ENCODE results near the gene LRRIQ1. TPM values are rescaled to one million over a fixed set of nuclear protein-coding genes. Genes with fewer than 3 reads are reported as not detected.
"Not testable (repeated sequence)": the region's sequence is repeated elsewhere in the genome, so short reads cannot be mapped to it uniquely, and the experiment has no call there.

LRRIQ1 gene
- total RNA-seq, 2 donors from 2014 or later, result 0.05 TPM; not detected in 1

- Histone ChIP-seq H3K4me3 (no peak overlapping the region), H3K4me1 (no peaks in the 10 kb centered on the region), H3K36me3 (no peaks in the 10 kb centered on the region), H3K9me3 (no peaks in the 10 kb centered on the region), H3K27me3 (no peaks in the 10 kb centered on the region), H3K9ac (ENCODE audit: low read depth in 2 of 2, low read length in 2 of 2) (no peak overlapping the region), H3K27ac (no peak overlapping the region)
- no peak for DNase-seq
- intact Hi-C loops (cut with DNase I), result no loop called here
- TF ChIP-seq, protein P1, sequence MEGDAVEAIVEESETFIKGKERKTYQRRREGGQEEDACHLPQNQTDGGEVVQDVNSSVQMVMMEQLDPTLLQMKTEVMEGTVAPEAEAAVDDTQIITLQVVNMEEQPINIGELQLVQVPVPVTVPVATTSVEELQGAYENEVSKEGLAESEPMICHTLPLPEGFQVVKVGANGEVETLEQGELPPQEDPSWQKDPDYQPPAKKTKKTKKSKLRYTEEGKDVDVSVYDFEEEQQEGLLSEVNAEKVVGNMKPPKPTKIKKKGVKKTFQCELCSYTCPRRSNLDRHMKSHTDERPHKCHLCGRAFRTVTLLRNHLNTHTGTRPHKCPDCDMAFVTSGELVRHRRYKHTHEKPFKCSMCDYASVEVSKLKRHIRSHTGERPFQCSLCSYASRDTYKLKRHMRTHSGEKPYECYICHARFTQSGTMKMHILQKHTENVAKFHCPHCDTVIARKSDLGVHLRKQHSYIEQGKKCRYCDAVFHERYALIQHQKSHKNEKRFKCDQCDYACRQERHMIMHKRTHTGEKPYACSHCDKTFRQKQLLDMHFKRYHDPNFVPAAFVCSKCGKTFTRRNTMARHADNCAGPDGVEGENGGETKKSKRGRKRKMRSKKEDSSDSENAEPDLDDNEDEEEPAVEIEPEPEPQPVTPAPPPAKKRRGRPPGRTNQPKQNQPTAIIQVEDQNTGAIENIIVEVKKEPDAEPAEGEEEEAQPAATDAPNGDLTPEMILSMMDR (IDR thresholded peaks at IDR 0.05), result no peak
Observed at GRCh38 chr12:85183855-85184254, 147.7 kb downstream of the LRRIQ1 start.

DNA sequence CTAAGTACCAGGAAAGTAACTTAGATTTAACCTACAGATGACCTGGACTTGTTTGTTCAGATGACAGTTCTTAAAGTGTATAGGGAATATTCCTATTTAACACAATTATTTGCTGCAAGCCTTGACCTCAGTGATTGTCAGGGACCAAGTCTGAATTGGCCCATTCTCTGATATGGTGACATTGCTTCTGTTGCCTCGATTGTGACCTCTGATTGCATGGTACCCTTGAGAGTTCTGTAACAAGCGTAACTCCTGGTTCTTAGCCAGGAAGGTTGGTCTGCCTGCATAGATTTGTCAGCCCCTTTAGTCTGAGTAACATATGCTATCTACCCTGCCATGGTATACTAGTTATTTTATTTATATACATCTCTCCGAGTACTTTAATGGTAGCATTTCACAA, 150.1 kb downstream of the LRRIQ1 start:
- TF ChIP-seq, protein P1 (IDR thresholded peaks at IDR 0.05), result no peak
- no peaks in the 10 kb centered on the region for H3K4me1 ChIP-seq
- no peaks in the 10 kb centered on the region for H3K36me3 ChIP-seq
- intact Hi-C loops (cut with DNase I), result no loop called here
- no peak overlapping the region for H3K9ac ChIP-seq (ENCODE audit: low read depth in 2 of 2, low read length in 2 of 2)
- H3K9me3 ChIP-seq, result no peaks in the 10 kb centered on the region
- DNase-seq, result no peak
- no peak overlapping the region for H3K27ac ChIP-seq
- H3K4me3 ChIP-seq, result no peak overlapping the region
- H3K27me3 ChIP-seq, result no peaks in the 10 kb centered on the region

GRCh38 chr12:85188619-85189018, 152.5 kb downstream of the LRRIQ1 start:
- TF ChIP-seq, protein P1 (IDR thresholded peaks at IDR 0.05), result no peak
- H3K36me3 ChIP-seq, result no peaks in the 10 kb centered on the region
- no peak for DNase-seq
- intact Hi-C loops (cut with DNase I), result no loop called here
- H3K27me3 ChIP-seq, result no peaks in the 10 kb centered on the region
- H3K4me1 ChIP-seq, result no peaks in the 10 kb centered on the region
- H3K9me3 ChIP-seq, result no peaks in the 10 kb centered on the region
- H3K4me3 ChIP-seq, result no peak overlapping the region
- H3K27ac ChIP-seq, result no peak overlapping the region
- H3K9ac ChIP-seq (ENCODE audit: low read depth in 2 of 2, low read length in 2 of 2), result no peak overlapping the region

DNA sequence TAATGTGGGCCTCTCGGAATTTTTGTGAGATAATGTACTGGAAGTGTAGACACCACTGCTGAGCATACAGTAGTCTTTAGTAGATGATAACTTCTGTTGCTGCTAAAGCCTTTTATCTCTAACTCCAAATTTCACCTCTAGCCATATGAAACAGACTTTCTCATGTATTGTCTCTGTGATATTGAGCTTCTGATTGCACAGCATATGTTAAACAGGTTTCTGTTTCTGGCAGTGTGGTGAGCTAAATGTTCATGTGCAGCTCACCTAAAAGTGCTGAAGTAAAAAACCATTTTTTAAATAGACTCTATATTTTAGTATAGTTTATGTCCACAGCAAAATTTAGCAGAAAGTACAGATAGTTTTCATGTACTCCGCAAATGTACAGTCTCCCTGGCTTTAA, 154.6 kb downstream of the LRRIQ1 start:
- no peak overlapping the region for H3K9ac ChIP-seq (ENCODE audit: low read depth in 2 of 2, low read length in 2 of 2)
- no peak for DNase-seq
- no peaks in the 10 kb centered on the region for H3K9me3 ChIP-seq
- H3K4me1 ChIP-seq, result no peaks in the 10 kb centered on the region
- no peaks in the 10 kb centered on the region for H3K36me3 ChIP-seq
- intact Hi-C loops (cut with DNase I), result no loop called here
- H3K27me3 ChIP-seq, result no peaks in the 10 kb centered on the region
- H3K27ac ChIP-seq, result no peak overlapping the region
- TF ChIP-seq, protein P1 (IDR thresholded peaks at IDR 0.05), result no peak
- H3K4me3 ChIP-seq, result no peak overlapping the region

DNA sequence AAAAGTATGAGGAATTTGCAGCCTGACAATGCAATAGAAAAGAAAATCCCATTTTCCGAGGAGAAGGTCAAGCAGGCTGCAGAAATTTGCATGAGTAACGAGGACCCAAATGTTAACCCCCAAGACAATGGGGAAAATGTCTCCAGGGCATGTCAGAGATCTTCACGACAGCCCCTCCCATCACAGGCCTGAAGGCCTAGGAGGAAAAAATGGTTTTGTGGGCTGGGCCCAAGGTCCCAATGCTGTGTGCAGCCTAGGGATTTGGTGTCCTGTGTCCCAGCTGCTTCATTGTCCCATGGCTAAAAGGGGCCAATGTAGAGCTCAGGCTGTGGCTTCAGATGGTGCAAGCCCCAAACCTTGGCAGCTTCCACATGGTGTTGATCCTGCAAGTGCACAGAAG, 167.7 kb downstream of the LRRIQ1 start:
- H3K4me1 ChIP-seq; H3K9me3 ChIP-seq; H3K9ac ChIP-seq (ENCODE audit: low read depth in 2 of 2, low read length in 2 of 2); H3K4me3 ChIP-seq; intact Hi-C loops (cut with DNase I); H3K27ac ChIP-seq; DNase-seq; H3K36me3 ChIP-seq; H3K27me3 ChIP-seq: not testable (repeated sequence)

GRCh38 chr12:85206543-85206942, 170.4 kb downstream of the LRRIQ1 start:
- Histone ChIP-seq H3K27me3 (no peaks in the 10 kb centered on the region), H3K36me3 (no peaks in the 10 kb centered on the region), H3K4me1 (no peaks in the 10 kb centered on the region), H3K9me3 (no peaks in the 10 kb centered on the region), H3K27ac (no peak overlapping the region), H3K9ac (ENCODE audit: low read depth in 2 of 2, low read length in 2 of 2) (no peak overlapping the region), H3K4me3 (no peak overlapping the region)
- intact Hi-C loops (cut with DNase I), result no loop called here
- TF ChIP-seq, protein P1 (IDR thresholded peaks at IDR 0.05), result no peak
- DNase-seq, result no peak

- H3K27ac ChIP-seq, H3K4me1 ChIP-seq, H3K9me3 ChIP-seq: not testable (repeated sequence)
Observed at GRCh38 chr12:85224339-85224738, 188.2 kb downstream of the LRRIQ1 start.

More at GRCh38 chr12:85224339-85224738, 188.2 kb downstream of the LRRIQ1 start:
- H3K27me3 ChIP-seq; H3K4me3 ChIP-seq; intact Hi-C loops (cut with DNase I); DNase-seq; H3K9ac ChIP-seq (ENCODE audit: low read depth in 2 of 2, low read length in 2 of 2); H3K36me3 ChIP-seq: not testable (repeated sequence)

Data from colonic mucosa (tissue), 4 donors.